Measurements from ENCODE around the gene UBIAD1. TPM values are rescaled to one million over a fixed set of nuclear protein-coding genes. Genes with fewer than 3 reads are reported as not detected.

Gene UBIAD1
- total and polyA plus RNA-seq, 2 of the 13 experiments (the other 11 are each of a cell fraction or from before 2014, with no cell fraction given) = 16.9 to 20.4 TPM

DNA sequence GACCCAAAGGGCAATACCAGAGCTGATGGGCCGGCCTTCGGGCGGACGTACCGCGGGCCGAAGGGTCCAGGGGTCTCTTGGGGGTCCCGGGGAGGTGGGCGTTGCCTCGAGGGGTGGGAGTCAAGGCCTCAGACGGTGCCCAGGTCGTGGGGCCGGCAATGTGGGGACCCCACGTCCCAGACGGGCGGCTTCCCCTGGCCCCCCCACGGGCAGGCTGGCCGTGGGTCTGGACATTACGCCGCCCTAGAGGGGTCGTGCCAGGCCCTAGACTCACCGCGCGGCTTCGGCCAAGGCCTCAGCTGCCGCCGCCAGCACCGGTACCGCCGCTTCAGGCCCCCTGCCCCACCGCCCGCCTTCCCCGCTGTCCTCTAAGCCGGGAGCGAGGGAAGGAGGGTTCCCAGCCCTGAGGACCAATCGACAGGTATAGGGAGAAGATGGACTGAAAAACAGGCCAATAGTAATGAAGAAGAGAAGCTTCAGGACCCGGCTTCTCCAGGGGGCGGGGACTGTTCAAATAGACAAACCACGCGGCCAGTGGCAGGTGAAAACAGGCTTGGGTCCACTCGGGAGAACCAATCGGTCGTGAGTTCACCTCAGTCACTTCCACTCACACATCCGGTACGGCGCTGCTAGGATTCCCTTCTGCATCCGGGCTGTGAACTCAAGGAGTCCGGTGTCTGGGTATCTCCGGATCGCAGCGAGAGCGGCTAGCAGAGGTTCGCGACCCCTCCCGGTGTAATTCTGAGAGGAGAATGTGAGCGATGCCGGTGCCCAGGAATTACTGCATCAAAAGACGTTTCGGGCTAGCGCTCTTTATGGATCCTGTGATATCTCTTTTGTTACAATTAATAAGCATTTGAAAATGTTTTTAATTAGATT lies 10.6 kb upstream of the UBIAD1 start, which contains the start of gene MTOR (continued):
- TF ChIP-seq KDM2A (CRISPR knock-in tag; IDR thresholded peaks at IDR 0.05; ENCODE audit: borderline replicate concordance, low read depth) = peak; percentile 89
- TF ChIP-seq IRF2 (CRISPR knock-in tag; IDR thresholded peaks at IDR 0.05) = peak; percentile 85
- TF ChIP-seq, protein P1, sequence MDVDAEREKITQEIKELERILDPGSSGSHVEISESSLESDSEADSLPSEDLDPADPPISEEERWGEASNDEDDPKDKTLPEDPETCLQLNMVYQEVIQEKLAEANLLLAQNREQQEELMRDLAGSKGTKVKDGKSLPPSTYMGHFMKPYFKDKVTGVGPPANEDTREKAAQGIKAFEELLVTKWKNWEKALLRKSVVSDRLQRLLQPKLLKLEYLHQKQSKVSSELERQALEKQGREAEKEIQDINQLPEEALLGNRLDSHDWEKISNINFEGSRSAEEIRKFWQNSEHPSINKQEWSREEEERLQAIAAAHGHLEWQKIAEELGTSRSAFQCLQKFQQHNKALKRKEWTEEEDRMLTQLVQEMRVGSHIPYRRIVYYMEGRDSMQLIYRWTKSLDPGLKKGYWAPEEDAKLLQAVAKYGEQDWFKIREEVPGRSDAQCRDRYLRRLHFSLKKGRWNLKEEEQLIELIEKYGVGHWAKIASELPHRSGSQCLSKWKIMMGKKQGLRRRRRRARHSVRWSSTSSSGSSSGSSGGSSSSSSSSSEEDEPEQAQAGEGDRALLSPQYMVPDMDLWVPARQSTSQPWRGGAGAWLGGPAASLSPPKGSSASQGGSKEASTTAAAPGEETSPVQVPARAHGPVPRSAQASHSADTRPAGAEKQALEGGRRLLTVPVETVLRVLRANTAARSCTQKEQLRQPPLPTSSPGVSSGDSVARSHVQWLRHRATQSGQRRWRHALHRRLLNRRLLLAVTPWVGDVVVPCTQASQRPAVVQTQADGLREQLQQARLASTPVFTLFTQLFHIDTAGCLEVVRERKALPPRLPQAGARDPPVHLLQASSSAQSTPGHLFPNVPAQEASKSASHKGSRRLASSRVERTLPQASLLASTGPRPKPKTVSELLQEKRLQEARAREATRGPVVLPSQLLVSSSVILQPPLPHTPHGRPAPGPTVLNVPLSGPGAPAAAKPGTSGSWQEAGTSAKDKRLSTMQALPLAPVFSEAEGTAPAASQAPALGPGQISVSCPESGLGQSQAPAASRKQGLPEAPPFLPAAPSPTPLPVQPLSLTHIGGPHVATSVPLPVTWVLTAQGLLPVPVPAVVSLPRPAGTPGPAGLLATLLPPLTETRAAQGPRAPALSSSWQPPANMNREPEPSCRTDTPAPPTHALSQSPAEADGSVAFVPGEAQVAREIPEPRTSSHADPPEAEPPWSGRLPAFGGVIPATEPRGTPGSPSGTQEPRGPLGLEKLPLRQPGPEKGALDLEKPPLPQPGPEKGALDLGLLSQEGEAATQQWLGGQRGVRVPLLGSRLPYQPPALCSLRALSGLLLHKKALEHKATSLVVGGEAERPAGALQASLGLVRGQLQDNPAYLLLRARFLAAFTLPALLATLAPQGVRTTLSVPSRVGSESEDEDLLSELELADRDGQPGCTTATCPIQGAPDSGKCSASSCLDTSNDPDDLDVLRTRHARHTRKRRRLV (CRISPR knock-in tag; IDR thresholded peaks at IDR 0.05) = no peak
- TF ChIP-seq, protein P2, sequence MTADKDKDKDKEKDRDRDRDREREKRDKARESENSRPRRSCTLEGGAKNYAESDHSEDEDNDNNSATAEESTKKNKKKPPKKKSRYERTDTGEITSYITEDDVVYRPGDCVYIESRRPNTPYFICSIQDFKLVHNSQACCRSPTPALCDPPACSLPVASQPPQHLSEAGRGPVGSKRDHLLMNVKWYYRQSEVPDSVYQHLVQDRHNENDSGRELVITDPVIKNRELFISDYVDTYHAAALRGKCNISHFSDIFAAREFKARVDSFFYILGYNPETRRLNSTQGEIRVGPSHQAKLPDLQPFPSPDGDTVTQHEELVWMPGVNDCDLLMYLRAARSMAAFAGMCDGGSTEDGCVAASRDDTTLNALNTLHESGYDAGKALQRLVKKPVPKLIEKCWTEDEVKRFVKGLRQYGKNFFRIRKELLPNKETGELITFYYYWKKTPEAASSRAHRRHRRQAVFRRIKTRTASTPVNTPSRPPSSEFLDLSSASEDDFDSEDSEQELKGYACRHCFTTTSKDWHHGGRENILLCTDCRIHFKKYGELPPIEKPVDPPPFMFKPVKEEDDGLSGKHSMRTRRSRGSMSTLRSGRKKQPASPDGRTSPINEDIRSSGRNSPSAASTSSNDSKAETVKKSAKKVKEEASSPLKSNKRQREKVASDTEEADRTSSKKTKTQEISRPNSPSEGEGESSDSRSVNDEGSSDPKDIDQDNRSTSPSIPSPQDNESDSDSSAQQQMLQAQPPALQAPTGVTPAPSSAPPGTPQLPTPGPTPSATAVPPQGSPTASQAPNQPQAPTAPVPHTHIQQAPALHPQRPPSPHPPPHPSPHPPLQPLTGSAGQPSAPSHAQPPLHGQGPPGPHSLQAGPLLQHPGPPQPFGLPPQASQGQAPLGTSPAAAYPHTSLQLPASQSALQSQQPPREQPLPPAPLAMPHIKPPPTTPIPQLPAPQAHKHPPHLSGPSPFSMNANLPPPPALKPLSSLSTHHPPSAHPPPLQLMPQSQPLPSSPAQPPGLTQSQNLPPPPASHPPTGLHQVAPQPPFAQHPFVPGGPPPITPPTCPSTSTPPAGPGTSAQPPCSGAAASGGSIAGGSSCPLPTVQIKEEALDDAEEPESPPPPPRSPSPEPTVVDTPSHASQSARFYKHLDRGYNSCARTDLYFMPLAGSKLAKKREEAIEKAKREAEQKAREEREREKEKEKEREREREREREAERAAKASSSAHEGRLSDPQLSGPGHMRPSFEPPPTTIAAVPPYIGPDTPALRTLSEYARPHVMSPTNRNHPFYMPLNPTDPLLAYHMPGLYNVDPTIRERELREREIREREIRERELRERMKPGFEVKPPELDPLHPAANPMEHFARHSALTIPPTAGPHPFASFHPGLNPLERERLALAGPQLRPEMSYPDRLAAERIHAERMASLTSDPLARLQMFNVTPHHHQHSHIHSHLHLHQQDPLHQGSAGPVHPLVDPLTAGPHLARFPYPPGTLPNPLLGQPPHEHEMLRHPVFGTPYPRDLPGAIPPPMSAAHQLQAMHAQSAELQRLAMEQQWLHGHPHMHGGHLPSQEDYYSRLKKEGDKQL (CRISPR knock-in tag; IDR thresholded peaks at IDR 0.05; ENCODE audit: low read depth) = 0 out of 2 replicates have a peak, but pooled peaks have one; percentile 33
- no peak for TF ChIP-seq ZNF180 (CRISPR knock-in tag; IDR thresholded peaks at IDR 0.05; ENCODE audit: borderline replicate concordance, low read depth)
- TF ChIP-seq HCFC1 (IDR thresholded peaks at IDR 0.05; ENCODE audit: low read depth, low read length) = peak; percentile 71
- peak; percentile 67; the same call in 1 of the 2 replicates for TF ChIP-seq ZBTB20 (CRISPR knock-in tag; IDR thresholded peaks at IDR 0.05; ENCODE audit: borderline replicate concordance, low read depth)
- no peak for TF ChIP-seq PAWR (CRISPR knock-in tag; IDR thresholded peaks at IDR 0.05; ENCODE audit: borderline replicate concordance)
- TF ChIP-seq HNF1B (CRISPR knock-in tag; IDR thresholded peaks at IDR 0.05) = peak; percentile 66
- TF ChIP-seq MLX (CRISPR knock-in tag; IDR thresholded peaks at IDR 0.05) = no peak
- no peak for TF ChIP-seq RFX5 (IDR thresholded peaks at IDR 0.05; ENCODE audit: low read depth, low read length)
- no peak for TF ChIP-seq ZNF282 (IDR thresholded peaks at IDR 0.05; ENCODE audit: partially characterized antibody)
- TF ChIP-seq NR3C1 (CRISPR knock-in tag; IDR thresholded peaks at IDR 0.05) = no peak
- peak; percentile 32; the same call in 1 of the 2 replicates for TF ChIP-seq ZKSCAN1 (IDR thresholded peaks at IDR 0.05; ENCODE audit: low read length)
- TF ChIP-seq BATF2 (CRISPR knock-in tag; IDR thresholded peaks at IDR 0.05) = no peak

Measured in HepG2 (cell line).